GM12891 (cell line): Measurements from ENCODE around the gene COL26A1.

Experiments
- POLR2A ChIP-seq: IDR thresholded peaks from 2 replicates; pipeline ENCODE4 v1.6.1; 2011; ENCODE audit warnings: low read depth, low read length, control low read depth
- POLR2AphosphoS5 ChIP-seq: IDR thresholded peaks from 2 replicates; pipeline ENCODE4 v1.6.1; 2011; ENCODE audit warnings: low read depth, low read length, control low read depth

DNA sequence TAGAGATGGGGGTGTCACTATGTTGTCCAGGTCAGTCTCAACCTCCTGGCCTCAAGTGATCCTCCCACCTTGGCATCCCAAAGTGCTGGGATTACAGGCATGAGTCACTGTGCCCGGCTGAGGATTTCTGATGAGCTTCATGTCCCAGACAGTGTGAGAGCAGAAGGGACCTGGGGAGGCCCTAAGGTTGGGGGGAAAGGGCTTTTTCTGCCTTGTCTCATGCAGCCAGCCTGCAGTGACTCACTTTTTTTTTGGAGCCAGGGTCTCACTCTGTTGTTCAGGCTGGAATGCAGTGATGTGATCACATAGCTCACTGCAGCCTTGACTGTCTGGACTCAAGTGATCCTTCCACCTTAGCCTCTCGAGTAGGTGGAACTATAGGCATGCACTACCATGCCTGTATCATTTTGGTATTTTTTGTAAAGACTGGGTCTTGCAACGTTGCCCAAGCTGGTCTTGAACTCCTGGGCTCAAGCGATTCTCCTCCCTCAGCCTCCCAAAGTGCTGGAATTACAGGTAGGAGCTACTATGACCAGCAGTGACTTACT, 14.6 kb downstream of the COL26A1 start:
- TF ChIP-seq POLR2A (no peak), POLR2AphosphoS5 (no peak)
